Gastroesophageal sphincter (tissue), 3 donors: Measurements from ENCODE around the gene FAM237B.

Experiments used
- EP300 ChIP-seq: sonication (generic); formaldehyde crosslinking; IDR thresholded peaks from one replicate; pipeline ENCODE4 v1.6.1; 2017; ENCODE audit warnings: antibody characterized with exemption, mild to moderate bottlenecking
- TF ChIP-seq, protein P1 (sequence below), 4 experiments: fragments of 200-600 bp in 2 of 4; fragments of 450-650 bp in 2 of 4; sonication (generic) in 1 of 4; IDR thresholded peaks; one replicate each; pipeline ENCODE4 v1.5.1; 2017 to 2019; ENCODE audit warnings: antibody characterized with exemption in 4 of 4, mild to moderate bottlenecking in 2 of 4, moderate library complexity in 2 of 4

DNA sequence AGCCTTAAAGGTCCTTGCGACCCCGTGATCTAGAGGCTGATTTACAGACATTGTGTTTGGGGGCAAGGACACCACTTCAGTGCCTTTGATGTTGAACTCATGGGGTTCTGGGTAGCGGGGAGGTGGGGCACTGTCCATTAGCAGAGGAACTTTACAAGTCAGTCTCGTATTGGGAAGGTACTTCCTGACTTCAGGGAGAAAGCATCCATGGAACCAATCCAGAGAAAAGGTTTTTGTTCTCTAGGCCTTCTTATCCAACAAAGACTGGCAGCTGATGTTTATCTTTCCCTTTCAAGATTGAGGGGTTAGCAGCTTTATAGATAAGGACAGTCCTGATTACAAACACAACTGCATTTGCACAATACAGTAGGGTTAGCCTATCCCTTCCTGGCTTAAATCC is 28.2 kb upstream of the FAM237B start:
- TF ChIP-seq, protein P1, sequence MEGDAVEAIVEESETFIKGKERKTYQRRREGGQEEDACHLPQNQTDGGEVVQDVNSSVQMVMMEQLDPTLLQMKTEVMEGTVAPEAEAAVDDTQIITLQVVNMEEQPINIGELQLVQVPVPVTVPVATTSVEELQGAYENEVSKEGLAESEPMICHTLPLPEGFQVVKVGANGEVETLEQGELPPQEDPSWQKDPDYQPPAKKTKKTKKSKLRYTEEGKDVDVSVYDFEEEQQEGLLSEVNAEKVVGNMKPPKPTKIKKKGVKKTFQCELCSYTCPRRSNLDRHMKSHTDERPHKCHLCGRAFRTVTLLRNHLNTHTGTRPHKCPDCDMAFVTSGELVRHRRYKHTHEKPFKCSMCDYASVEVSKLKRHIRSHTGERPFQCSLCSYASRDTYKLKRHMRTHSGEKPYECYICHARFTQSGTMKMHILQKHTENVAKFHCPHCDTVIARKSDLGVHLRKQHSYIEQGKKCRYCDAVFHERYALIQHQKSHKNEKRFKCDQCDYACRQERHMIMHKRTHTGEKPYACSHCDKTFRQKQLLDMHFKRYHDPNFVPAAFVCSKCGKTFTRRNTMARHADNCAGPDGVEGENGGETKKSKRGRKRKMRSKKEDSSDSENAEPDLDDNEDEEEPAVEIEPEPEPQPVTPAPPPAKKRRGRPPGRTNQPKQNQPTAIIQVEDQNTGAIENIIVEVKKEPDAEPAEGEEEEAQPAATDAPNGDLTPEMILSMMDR (IDR thresholded peaks at IDR 0.05), result no peak
- TF ChIP-seq EP300, result no peak
